K562 (cell line): ENCODE results near the gene SIGLEC11. TPM values are rescaled to one million over a fixed set of nuclear protein-coding genes. Genes with fewer than 3 reads are reported as not detected.

Experiments used
- ATAC-seq: fragments of 200-7000 bp; cut with Tn5 transposase; 3 replicates; pipeline ENCODE4 v1.9.1; 2020; ENCODE audit warnings: moderate library complexity
- BruUV-seq: library from RNA; stranded (reverse); fragments of 400-500 nt; replicated peaks from 2 replicates; lab custom pipeline; 2021; lab: Mats Ljungman, UMichigan
- CTCF ChIA-PET: fragments of 300-600 bp; formaldehyde crosslinking; extraction: SDS; loops from one replicate; lab custom pipeline; 2021; ENCODE audit warnings: low intra/inter-chr PET ratio; lab: Yijun Ruan, JAX
- POLR2A ChIA-PET: fragments of 300-600, 350-650 bp; sonication (Branson Sonifier 250); formaldehyde crosslinking; extraction: SDS; loops from one replicate; lab custom pipeline; 2021; ENCODE audit warnings: antibody characterized with exemption, inconsistent platforms; lab: Yijun Ruan, JAX
- DNase-seq, 4 experiments: peaks; one replicate each; pipeline versions ENCODE4 v3.0.0 to v3.0.0-alpha.2; 2011 to 2018; ENCODE audit warnings: low spot score in 3 of 4, mixed read lengths in 3 of 4; ENCODE audit errors: extremely low read depth in 1 of 4
- FAIRE-seq: peaks from 2 replicates; lab custom pipeline; 2011; peaks lifted over from hg19 to GRCh38; lab: Jason Lieb, UNC
- H2AFZ ChIP-seq: 2 replicates; pipeline ENCODE4 v1.6.0; 2011; ENCODE audit warnings: low read depth, low read length, control low read depth, inconsistent platforms
- H3K27ac ChIP-seq: fragments of 200-600 bp; 3 replicates; pipeline ENCODE4 v1.8.0; 2011; ENCODE audit warnings: low read depth, mild to moderate bottlenecking, control low read depth, inconsistent platforms, low read length, moderate library complexity, mixed read lengths; ENCODE audit errors: extremely low read depth
- H3K27me3 ChIP-seq, 2 experiments: fragments of 300-600 bp in 1 of 2; 2 replicates in 1 of 2; 3 replicates in 1 of 2; pipeline versions ENCODE4 v1.6.0 to v1.8.0; 2011; ENCODE audit warnings: inconsistent platforms in 2 of 2, low read length in 2 of 2, mild to moderate bottlenecking in 1 of 2, mixed read lengths in 1 of 2, moderate library complexity in 1 of 2; ENCODE audit not compliant: control insufficient read depth in 2 of 2, insufficient read depth in 2 of 2
- H3K36me3 ChIP-seq: fragments of 300-600 bp; 3 replicates; pipeline ENCODE4 v1.8.0; 2011; ENCODE audit warnings: mild to moderate bottlenecking, low read length, inconsistent platforms; ENCODE audit not compliant: control insufficient read depth, insufficient read depth
- H3K4me1 ChIP-seq, 2 experiments: fragments of 200-600 bp in 1 of 2; replicated peaks in 1 of 2; 2 replicates in 1 of 2; 3 replicates in 1 of 2; pipeline versions ENCODE4 v1.5.1 to v1.8.0; 2011; ENCODE audit warnings: inconsistent platforms in 2 of 2, low read length in 2 of 2, mild to moderate bottlenecking in 1 of 2, mixed read lengths in 1 of 2, moderate library complexity in 1 of 2; ENCODE audit not compliant: control insufficient read depth in 2 of 2, insufficient read depth in 2 of 2
- H3K4me2 ChIP-seq: 2 replicates; pipeline ENCODE4 v1.6.1; 2011; ENCODE audit warnings: low read length, control low read depth, inconsistent platforms, mixed read lengths; ENCODE audit not compliant: insufficient read depth
- H3K4me3 ChIP-seq: fragments of 200-600 bp; sonication (generic), shearing (Covaris generic); 2 replicates; pipeline ENCODE4 v1.5.1; 2016; ENCODE audit warnings: control low read depth, inconsistent platforms
- H3K79me2 ChIP-seq: fragments of 200-600 bp; 3 replicates; pipeline ENCODE4 v1.8.0; 2011; ENCODE audit warnings: low read length, inconsistent platforms; ENCODE audit not compliant: control insufficient read depth, insufficient read depth
- H3K9ac ChIP-seq, 2 experiments: 2 replicates each; pipeline versions ENCODE4 v1.6.0 to v1.6.1; 2011; ENCODE audit warnings: low read depth in 2 of 2, low read length in 2 of 2, control low read depth in 1 of 2, inconsistent platforms in 1 of 2, mild to moderate bottlenecking in 1 of 2, mixed read lengths in 1 of 2; ENCODE audit not compliant: insufficient read depth in 1 of 2
- H3K9me1 ChIP-seq: one replicate; pipeline ENCODE4 v1.6.0; 2011; ENCODE audit warnings: inconsistent platforms, mild to moderate bottlenecking, low read length, moderate library complexity; ENCODE audit not compliant: control insufficient read depth, insufficient read depth
- H3K9me3 ChIP-seq: replicated peaks from 2 replicates; pipeline ENCODE4 v1.5.1; 2011; ENCODE audit warnings: low read depth, low read length, inconsistent platforms; ENCODE audit not compliant: control insufficient read depth, insufficient read depth
- H4K20me1 ChIP-seq: replicated peaks from 2 replicates; pipeline ENCODE4 v1.6.1; 2011; ENCODE audit warnings: low read length, inconsistent platforms, mixed read lengths; ENCODE audit not compliant: control insufficient read depth, insufficient read depth
- C11orf30 ChIP-seq: fragments of 450-650 bp; IDR thresholded peaks from 2 replicates; pipeline ENCODE4 v1.6.1; 2016; ENCODE audit warnings: low read depth, mild to moderate bottlenecking
- CBX1 ChIP-seq: sonication (generic); IDR thresholded peaks from 2 replicates; pipeline ENCODE4 v1.6.1; 2016; ENCODE audit warnings: antibody characterized with exemption, low read depth, mild to moderate bottlenecking
- CBX2 ChIP-seq: fragments of 200-600 bp; sonication (generic); IDR thresholded peaks from one replicate; pipeline ENCODE4 v1.6.1; 2012; ENCODE audit warnings: mild to moderate bottlenecking, low read length, inconsistent platforms; ENCODE audit not compliant: insufficient read depth, poor library complexity, severe bottlenecking
- ETS2 ChIP-seq: IDR thresholded peaks from 2 replicates; pipeline ENCODE4 v1.6.1; 2016; ENCODE audit warnings: borderline replicate concordance, missing genetic modification characterization, mild to moderate bottlenecking, moderate library complexity, missing compliant biosample characterization; ENCODE audit not compliant: poor library complexity, severe bottlenecking
- EZH2 ChIP-seq: IDR thresholded peaks from 2 replicates; pipeline ENCODE4 v1.6.1; 2012; ENCODE audit warnings: low read depth, mild to moderate bottlenecking, inconsistent platforms, low read length, borderline replicate concordance
- HDAC1 ChIP-seq, 2 experiments: fragments of 450-650 bp; IDR thresholded peaks; 2 replicates each; pipeline ENCODE4 v1.6.1; 2016 to 2017; ENCODE audit warnings: inconsistent platforms in 1 of 2, mild to moderate bottlenecking in 1 of 2, moderate library complexity in 1 of 2
- IRF2 ChIP-seq: sonication (generic); formaldehyde crosslinking; IDR thresholded peaks from 2 replicates; pipeline ENCODE4 v1.8.1; 2022; ENCODE audit warnings: mild to moderate bottlenecking, missing genetic modification reagents
- SNIP1 ChIP-seq: fragments of 450-650 bp; IDR thresholded peaks from 2 replicates; pipeline ENCODE4 v1.7.1; 2017; ENCODE audit warnings: low read depth, mild to moderate bottlenecking
- TAF15 ChIP-seq: fragments of 200-400 bp; formaldehyde crosslinking; IDR thresholded peaks from 2 replicates; pipeline ENCODE4 v1.6.1; 2017; ENCODE audit warnings: mild to moderate bottlenecking, low read depth, low read length, moderate library complexity
- TBP ChIP-seq: optimal IDR thresholded peaks from 2 replicates; pipeline ENCODE3; 2011; ENCODE audit warnings: low read depth, low read length, improper control_type of control experiment
- WGBS: fragments of 100-300 bp; shearing (Covaris generic); methylation state at CpG from one replicate; pipeline ENCODE4 v1.1.6; 2016; ENCODE audit warnings: low coverage, mixed read lengths; ENCODE audit not compliant: insufficient coverage; ENCODE audit errors: missing lambda C conversion rate; 5-methylcytosine and 5-hydroxymethylcytosine counted together
- in situ Hi-C: fragments of 300-500 bp; cut with MboI; formaldehyde crosslinking; loops from 4 replicates; pipeline ENCODE4 v1.15.0; 2018; ENCODE audit warnings: inconsistent platforms, mixed read lengths
- intact Hi-C: fragments of 100-400 bp; cut with micrococcal nuclease; formaldehyde crosslinking; loops from 2 replicates; pipeline ENCODE4 v1.14.2; 2022
- polyA plus RNA-seq, 8 experiments: library from polyadenylated mRNA; depleted of rRNA in 4 of 8; stranded (reverse) in 5 of 8; unstranded in 3 of 8; fragments of >200 nt; fragmentation: Nextera tagmentation in 2 of 8; fragmentation: Illumina TruSeq in 1 of 8; extraction: Ambion mirVana in 2 of 8; extraction: Trizol in 1 of 8; gene quantifications; 2 replicates each; pipeline versions ENCODE4 v1.2.1 to v1.2.3, GENCODE V29; 2011 to 2014; ENCODE audit warnings: inconsistent platforms in 1 of 8, missing spikeins in 1 of 8
- total RNA-seq, 7 experiments: library from RNA; depleted of rRNA in 6 of 7; stranded (reverse); fragments of >200 nt in 6 of 7; fragmentation: Illumina TruSeq in 2 of 7; extraction: Trizol in 2 of 7; gene quantifications; 2 replicates each; pipeline versions ENCODE4 v1.2.1 to v1.2.3, GENCODE V29; 2011 to 2021; ENCODE audit warnings: low replicate concordance in 1 of 7
- TF ChIP-seq, protein P1 (sequence below): fragments of 450-650 bp; formaldehyde crosslinking; IDR thresholded peaks from 2 replicates; pipeline ENCODE4 v1.4.0; 2020; ENCODE audit warnings: mild to moderate bottlenecking, mixed read lengths
- TF ChIP-seq, protein P2 (sequence below), 2 experiments: fragments of 150-350 bp in 1 of 2; IDR thresholded peaks; 2 replicates each; pipeline ENCODE4 v1.6.1; 2012 to 2016; ENCODE audit warnings: low read depth in 2 of 2, low read length in 2 of 2, mild to moderate bottlenecking in 1 of 2, moderate library complexity in 1 of 2

Gene SIGLEC11
- total and polyA plus RNA-seq, 9 of the 15 experiments (the other 6 are each of a cell fraction or from before 2014, with no cell fraction given), result not detected

DNA sequence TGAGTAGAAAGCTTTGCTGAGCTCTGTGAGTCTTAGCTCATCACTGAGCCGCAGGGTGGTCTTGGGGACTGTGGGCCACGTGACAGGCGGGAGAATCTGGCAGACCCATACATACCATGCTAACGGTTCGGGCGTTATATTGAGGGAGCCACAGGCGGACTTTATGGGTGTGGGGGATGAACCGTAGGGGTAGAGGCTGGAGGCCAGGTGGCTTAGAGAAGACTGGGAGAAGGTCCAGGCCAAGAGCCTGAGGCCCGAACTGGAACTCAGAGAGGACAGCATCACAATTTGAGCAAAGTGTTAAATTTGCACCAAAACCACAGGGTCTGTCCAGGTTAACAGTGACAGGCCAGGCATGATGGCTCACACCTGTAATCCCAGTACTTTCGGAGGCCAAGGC lies 47.3 kb downstream of the SIGLEC11 start:
- intact Hi-C loops (no loop called here), in situ Hi-C loops (no loop called here)
- DNase-seq (no peak), FAIRE-seq (no peak), ATAC-seq (no peak; the same call in 2 of the 3 replicates)
- H3K27me3 ChIP-seq, result no peaks in the 10 kb centered on the region
- POLR2A ChIA-PET, result interaction anchor here (0.6 to 13.2 kb wide), 5 partner anchors 11 to 32 kb away, joined by 3 to 105 read pairs (median 3); partner anchors contain the start of genes ATF5 and NUP62
- H3K4me1 ChIP-seq, result peaks cover 0 to 16% of the 10 kb centered on the region in 2 experiments; a peak in 2 of 5 replicates
- no peaks in the 10 kb centered on the region for H3K9me1 ChIP-seq
- peaks cover 52% of the 10 kb centered on the region for H4K20me1 ChIP-seq
- TF ChIP-seq, protein P1, sequence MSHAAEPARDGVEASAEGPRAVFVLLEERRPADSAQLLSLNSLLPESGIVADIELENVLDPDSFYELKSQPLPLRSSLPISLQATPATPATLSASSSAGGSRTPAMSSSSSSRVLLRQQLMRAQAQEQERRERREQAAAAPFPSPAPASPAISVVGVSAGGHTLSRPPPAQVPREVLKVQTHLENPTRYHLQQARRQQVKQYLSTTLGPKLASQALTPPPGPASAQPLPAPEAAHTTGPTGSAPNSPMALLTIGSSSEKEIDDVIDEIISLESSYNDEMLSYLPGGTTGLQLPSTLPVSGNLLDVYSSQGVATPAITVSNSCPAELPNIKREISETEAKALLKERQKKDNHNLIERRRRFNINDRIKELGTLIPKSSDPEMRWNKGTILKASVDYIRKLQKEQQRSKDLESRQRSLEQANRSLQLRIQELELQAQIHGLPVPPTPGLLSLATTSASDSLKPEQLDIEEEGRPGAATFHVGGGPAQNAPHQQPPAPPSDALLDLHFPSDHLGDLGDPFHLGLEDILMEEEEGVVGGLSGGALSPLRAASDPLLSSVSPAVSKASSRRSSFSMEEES, result no peak
- TF ChIP-seq CBX1 (no peak), SNIP1 (no peak), TAF15 (no peak), IRF2 (CRISPR knock-in tag) (no peak), CBX2 (no peak), TBP (no peak), C11orf30 (no peak), HDAC1 (IDR thresholded peaks at IDR 0.05) (no peak), EZH2 (no peak), ETS2 (no peak)
- TF ChIP-seq, protein P2, sequence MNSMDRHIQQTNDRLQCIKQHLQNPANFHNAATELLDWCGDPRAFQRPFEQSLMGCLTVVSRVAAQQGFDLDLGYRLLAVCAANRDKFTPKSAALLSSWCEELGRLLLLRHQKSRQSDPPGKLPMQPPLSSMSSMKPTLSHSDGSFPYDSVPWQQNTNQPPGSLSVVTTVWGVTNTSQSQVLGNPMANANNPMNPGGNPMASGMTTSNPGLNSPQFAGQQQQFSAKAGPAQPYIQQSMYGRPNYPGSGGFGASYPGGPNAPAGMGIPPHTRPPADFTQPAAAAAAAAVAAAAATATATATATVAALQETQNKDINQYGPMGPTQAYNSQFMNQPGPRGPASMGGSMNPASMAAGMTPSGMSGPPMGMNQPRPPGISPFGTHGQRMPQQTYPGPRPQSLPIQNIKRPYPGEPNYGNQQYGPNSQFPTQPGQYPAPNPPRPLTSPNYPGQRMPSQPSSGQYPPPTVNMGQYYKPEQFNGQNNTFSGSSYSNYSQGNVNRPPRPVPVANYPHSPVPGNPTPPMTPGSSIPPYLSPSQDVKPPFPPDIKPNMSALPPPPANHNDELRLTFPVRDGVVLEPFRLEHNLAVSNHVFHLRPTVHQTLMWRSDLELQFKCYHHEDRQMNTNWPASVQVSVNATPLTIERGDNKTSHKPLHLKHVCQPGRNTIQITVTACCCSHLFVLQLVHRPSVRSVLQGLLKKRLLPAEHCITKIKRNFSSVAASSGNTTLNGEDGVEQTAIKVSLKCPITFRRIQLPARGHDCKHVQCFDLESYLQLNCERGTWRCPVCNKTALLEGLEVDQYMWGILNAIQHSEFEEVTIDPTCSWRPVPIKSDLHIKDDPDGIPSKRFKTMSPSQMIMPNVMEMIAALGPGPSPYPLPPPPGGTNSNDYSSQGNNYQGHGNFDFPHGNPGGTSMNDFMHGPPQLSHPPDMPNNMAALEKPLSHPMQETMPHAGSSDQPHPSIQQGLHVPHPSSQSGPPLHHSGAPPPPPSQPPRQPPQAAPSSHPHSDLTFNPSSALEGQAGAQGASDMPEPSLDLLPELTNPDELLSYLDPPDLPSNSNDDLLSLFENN (IDR thresholded peaks at IDR 0.05; ENCODE audit: low read depth in 2 of 2, low read length in 2 of 2), result no peak
- no peaks in the 10 kb centered on the region for H3K9me3 ChIP-seq
- no peak overlapping the region for H3K4me2 ChIP-seq
- H3K27ac ChIP-seq, result no peak overlapping the region
- H3K4me3 ChIP-seq, result no peak overlapping the region
- H3K79me2 ChIP-seq, result peaks cover 76% of the 10 kb centered on the region
- no peak overlapping the region for H3K9ac ChIP-seq
- no peak overlapping the region for H2AFZ ChIP-seq
- 90% methylated on average over 9 of the region's 10 CpGs for WGBS
- CTCF ChIA-PET, result no interaction called here
- H3K36me3 ChIP-seq, result peaks cover 93% of the 10 kb centered on the region; the same call in 2 of the 3 replicates
- no TSS peak for BruUV-seq
